H9 (cell line): ENCODE results near the gene ZNF816. TPM values are rescaled to one million over a fixed set of nuclear protein-coding genes. Genes with fewer than 3 reads are reported as not detected.

Source experiments
- DNase-seq: peaks from one replicate; pipeline ENCODE4 v3.0.0-alpha.2; 2017
- H2AFZ ChIP-seq: one replicate; pipeline ENCODE4 v1.6.1; 2013; ENCODE audit warnings: mild to moderate bottlenecking, low read length, control low read depth, moderate library complexity
- H2AK5ac ChIP-seq: 2 replicates; pipeline ENCODE4 v1.6.1; 2013; ENCODE audit warnings: low read length, control low read depth, mixed read lengths; ENCODE audit not compliant: insufficient read length
- H2BK120ac ChIP-seq: one replicate; pipeline ENCODE4 v1.6.1; 2013; ENCODE audit warnings: low read depth, mild to moderate bottlenecking, low read length, control low read depth, inconsistent platforms; ENCODE audit not compliant: poor library complexity, severe bottlenecking
- H2BK12ac ChIP-seq: 2 replicates; pipeline ENCODE4 v1.6.1; 2013; ENCODE audit warnings: low read length, control low read depth, mixed read lengths, low read depth; ENCODE audit not compliant: insufficient read length
- H2BK15ac ChIP-seq: 2 replicates; pipeline ENCODE4 v1.6.1; 2013; ENCODE audit warnings: low read depth, low read length, control low read depth
- H2BK20ac ChIP-seq: one replicate; pipeline ENCODE4 v1.6.1; 2013; ENCODE audit warnings: low read depth, mild to moderate bottlenecking, low read length, control low read depth, inconsistent platforms; ENCODE audit not compliant: poor library complexity, severe bottlenecking
- H2BK5ac ChIP-seq: 2 replicates; pipeline ENCODE4 v1.6.1; 2013; ENCODE audit warnings: low read length, control low read depth, mixed read lengths; ENCODE audit not compliant: insufficient read length
- H3K14ac ChIP-seq: 2 replicates; pipeline ENCODE4 v1.6.1; 2013; ENCODE audit warnings: low read length, control low read depth; ENCODE audit not compliant: insufficient read depth
- H3K18ac ChIP-seq: 2 replicates; pipeline ENCODE4 v1.6.1; 2013; ENCODE audit warnings: low read depth, mild to moderate bottlenecking, mixed read lengths, low read length, control low read depth; ENCODE audit not compliant: insufficient read length
- H3K23ac ChIP-seq: 2 replicates; pipeline ENCODE4 v1.6.1; 2013; ENCODE audit warnings: low read length, control low read depth, mixed read lengths, low read depth; ENCODE audit not compliant: insufficient read length
- H3K23me2 ChIP-seq: 2 replicates; pipeline ENCODE4 v1.6.1; 2013; ENCODE audit warnings: low read depth, mild to moderate bottlenecking, mixed read lengths, low read length, control low read depth; ENCODE audit not compliant: insufficient read length, poor library complexity, severe bottlenecking
- H3K27ac ChIP-seq: 2 replicates; pipeline ENCODE4 v1.5.1; 2013; ENCODE audit warnings: low read length, control low read depth, mixed read lengths, low read depth; ENCODE audit not compliant: insufficient read length
- H3K27me3 ChIP-seq: 2 replicates; pipeline ENCODE4 v1.6.1; 2013; ENCODE audit warnings: low read length, control low read depth, inconsistent platforms; ENCODE audit not compliant: insufficient read depth
- H3K4ac ChIP-seq: 2 replicates; pipeline ENCODE4 v1.6.1; 2013; ENCODE audit warnings: low read depth, mild to moderate bottlenecking, control low read depth, inconsistent platforms, low read length, moderate library complexity
- H3K4me1 ChIP-seq: 2 replicates; pipeline ENCODE4 v1.6.1; 2013; ENCODE audit warnings: low read length, control low read depth, inconsistent platforms; ENCODE audit not compliant: insufficient read depth
- H3K4me2 ChIP-seq: 2 replicates; pipeline ENCODE4 v1.6.1; 2013; ENCODE audit warnings: low read length, control low read depth, mixed read lengths; ENCODE audit not compliant: insufficient read length, insufficient read depth
- H3K56ac ChIP-seq: 2 replicates; pipeline ENCODE4 v1.6.1; 2013; ENCODE audit warnings: low read depth, mild to moderate bottlenecking, mixed read lengths, low read length, control low read depth; ENCODE audit not compliant: insufficient read length
- H3K79me1 ChIP-seq: 2 replicates; pipeline ENCODE4 v1.6.1; 2013; ENCODE audit warnings: low read depth, mild to moderate bottlenecking, moderate library complexity, low read length, control low read depth, inconsistent platforms; ENCODE audit not compliant: insufficient read depth, poor library complexity, severe bottlenecking
- H3K79me2 ChIP-seq: 2 replicates; pipeline ENCODE4 v1.6.1; 2013; ENCODE audit warnings: low read length, control low read depth, inconsistent platforms; ENCODE audit not compliant: insufficient read depth
- H3K9ac ChIP-seq: 2 replicates; pipeline ENCODE4 v1.6.1; 2013; ENCODE audit warnings: low read length, control low read depth, mixed read lengths; ENCODE audit not compliant: insufficient read length; ENCODE audit errors: extremely low read depth
- H3K9me3 ChIP-seq: one replicate; pipeline ENCODE4 v1.6.1; 2013; ENCODE audit warnings: low read depth, low read length, inconsistent platforms; ENCODE audit not compliant: control insufficient read depth
- H3T11ph ChIP-seq: one replicate; pipeline ENCODE4 v1.6.1; 2013; ENCODE audit warnings: mild to moderate bottlenecking, low read length, control low read depth, inconsistent platforms
- H4K20me1 ChIP-seq: one replicate; pipeline ENCODE4 v1.6.1; 2013; ENCODE audit not compliant: control insufficient read depth, insufficient read length, insufficient read depth
- H4K5ac ChIP-seq: 2 replicates; pipeline ENCODE4 v1.6.1; 2013; ENCODE audit warnings: low read depth, mild to moderate bottlenecking, mixed read lengths, low read length, control low read depth; ENCODE audit not compliant: insufficient read length
- H4K8ac ChIP-seq: replicated peaks from 2 replicates; pipeline ENCODE4 v1.6.1; 2013; ENCODE audit warnings: low read length, control low read depth, mixed read lengths, low read depth; ENCODE audit not compliant: insufficient read length
- H4K91ac ChIP-seq: 2 replicates; pipeline ENCODE4 v1.6.1; 2013; ENCODE audit warnings: low read depth, mild to moderate bottlenecking, moderate library complexity, mixed read lengths, low read length, control low read depth; ENCODE audit not compliant: insufficient read length
- H3K27ac Mint-ChIP-seq, 3 experiments: 2 replicates in 2 of 3; 3 replicates in 1 of 3; pipeline ENCODE4 v1.8.0; 2020 to 2021; ENCODE audit warnings: mixed read lengths in 3 of 3, mild to moderate bottlenecking in 1 of 3, moderate library complexity in 1 of 3
- H3K27me3 Mint-ChIP-seq: 2 replicates; pipeline ENCODE4 v1.8.0; 2021; ENCODE audit warnings: low read depth, mild to moderate bottlenecking, moderate library complexity, mixed read lengths
- H3K36me3 Mint-ChIP-seq, 3 experiments: 2 replicates in 2 of 3; 3 replicates in 1 of 3; pipeline ENCODE4 v1.8.0; 2020 to 2021; ENCODE audit warnings: low read depth in 3 of 3, mixed read lengths in 3 of 3; ENCODE audit not compliant: insufficient read depth in 1 of 3
- H3K4me1 Mint-ChIP-seq, 2 experiments: 2 replicates each; pipeline ENCODE4 v1.8.0; 2020; ENCODE audit warnings: mixed read lengths in 2 of 2
- H3K4me3 Mint-ChIP-seq, 2 experiments: 2 replicates in 1 of 2; 3 replicates in 1 of 2; pipeline ENCODE4 v1.8.0; 2020 to 2021; ENCODE audit warnings: mild to moderate bottlenecking in 2 of 2, mixed read lengths in 2 of 2, moderate library complexity in 1 of 2
- H3K9me3 Mint-ChIP-seq, 2 experiments: 2 replicates in 1 of 2; 3 replicates in 1 of 2; pipeline ENCODE4 v1.8.0; 2020; ENCODE audit warnings: mild to moderate bottlenecking in 2 of 2, mixed read lengths in 2 of 2, moderate library complexity in 1 of 2
- CTCF ChIP-seq: fragments of 200-600 bp; sonication (generic); conservative IDR thresholded peaks from 3 replicates; pipeline ENCODE4 v1.8.0; 2021; ENCODE audit warnings: antibody characterized with exemption, mild to moderate bottlenecking
- WGBS: extraction: QIAGEN DNeasy Blood & Tissue Kit; methylation state at CpG from one replicate; pipeline ENCODE4 v1.1.7; 2013; ENCODE audit warnings: missing lambda C conversion rate, low lambda C conversion rate, mixed read lengths; ENCODE audit not compliant: insufficient read length; ENCODE audit errors: extremely low coverage; 5-methylcytosine and 5-hydroxymethylcytosine counted together
- total RNA-seq: library from RNA; stranded (reverse); gene quantifications from 2 replicates; pipeline ENCODE4 v1.2.1, GENCODE V29; 2021

Gene ZNF816
- total RNA-seq, 1 experiment from 2014 or later, result 15.1 TPM

- no peak overlapping the region for H2BK12ac ChIP-seq
- H4K5ac ChIP-seq, result no peak overlapping the region
- no peak overlapping the region for H3K4ac ChIP-seq
- no peaks in the 10 kb centered on the region for H3K36me3 Mint-ChIP-seq
- no peak overlapping the region for H2BK5ac ChIP-seq
- H3K4me2 ChIP-seq, result no peak overlapping the region
- H3K79me2 ChIP-seq, result no peaks in the 10 kb centered on the region
- no peaks in the 10 kb centered on the region for H3K9me3 ChIP-seq
- no peak overlapping the region for H4K91ac ChIP-seq
- no peak overlapping the region for H3K9ac ChIP-seq
- no peaks in the 10 kb centered on the region for H4K20me1 ChIP-seq
- H2AK5ac ChIP-seq, result no peak overlapping the region
- no peak overlapping the region for H2AFZ ChIP-seq
- H2BK20ac ChIP-seq, result no peak overlapping the region
- no peak overlapping the region for H3T11ph ChIP-seq
- peaks cover 16% of the 10 kb centered on the region for H3K23me2 ChIP-seq
- TF ChIP-seq CTCF, result no peak
- peaks cover 10% of the 10 kb centered on the region; the same call in 1 of the 2 replicates for H3K27me3 ChIP-seq
- 0 out of 5 replicates have a peak, but pooled peaks cover 2 to 6% of the 10 kb centered on the region in 2 experiments for H3K9me3 Mint-ChIP-seq
- WGBS, result no CpG with 5 or more reads among the region's 7 CpGs
- no peak overlapping the region for H2BK120ac ChIP-seq
- no peaks in the 10 kb centered on the region; the same call in 1 of the 2 replicates for H3K4me1 ChIP-seq
- H3K23ac ChIP-seq, result no peak overlapping the region
- H3K56ac ChIP-seq, result no peak overlapping the region
- H3K4me1 Mint-ChIP-seq, result peaks cover 22 to 25% of the 10 kb centered on the region in 2 experiments
- H3K27me3 Mint-ChIP-seq, result peaks cover 79% of the 10 kb centered on the region
- no peaks in the 10 kb centered on the region for H3K79me1 ChIP-seq
- H2BK15ac ChIP-seq, result no peak overlapping the region
- no peak overlapping the region for H3K27ac Mint-ChIP-seq
- no peak overlapping the region for H3K14ac ChIP-seq
- no peak overlapping the region for H3K18ac ChIP-seq
- DNase-seq, result no peak
- H4K8ac ChIP-seq, result no peak overlapping the region
- no peak overlapping the region for H3K27ac ChIP-seq
- H3K4me3 Mint-ChIP-seq, result no peak overlapping the region
Observed at GRCh38 chr19:52995711-52996110, 33.0 kb upstream of the ZNF816 start.
